Neural progenitor cell (in vitro differentiated cells): ENCODE data around the gene ARL15.

ENCODE experiments used
- EZH2 ChIP-seq: fragments of 200-600 bp; sonication (generic); IDR thresholded peaks from 2 replicates; pipeline ENCODE4 v1.6.1; 2017; ENCODE audit warnings: antibody characterized with exemption, mild to moderate bottlenecking, moderate library complexity
- TF ChIP-seq, protein P1 (sequence below): fragments of 200-600 bp; sonication (generic); IDR thresholded peaks from 2 replicates; pipeline ENCODE4 v1.5.1; 2017; ENCODE audit warnings: antibody characterized with exemption, mild to moderate bottlenecking

DNA sequence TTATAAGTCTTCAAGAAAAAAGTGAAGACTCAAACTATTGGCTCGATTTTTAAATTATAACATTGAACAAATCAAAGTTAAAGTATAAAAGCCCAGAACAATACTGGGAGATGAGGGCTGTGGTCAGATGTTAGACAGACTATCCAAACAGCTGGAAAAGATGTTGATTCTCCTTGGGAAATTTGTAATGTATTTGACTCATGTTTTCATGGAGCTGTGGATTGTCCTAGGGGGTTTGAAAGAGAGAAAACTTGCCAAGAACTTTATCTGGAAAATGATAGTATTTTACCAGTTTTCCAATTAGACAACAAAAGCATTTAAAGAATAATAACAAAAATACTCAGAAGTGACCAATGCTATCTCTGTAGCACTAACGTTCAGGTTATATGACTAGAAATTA, 339.2 kb downstream of the ARL15 start:
- TF ChIP-seq, protein P1, sequence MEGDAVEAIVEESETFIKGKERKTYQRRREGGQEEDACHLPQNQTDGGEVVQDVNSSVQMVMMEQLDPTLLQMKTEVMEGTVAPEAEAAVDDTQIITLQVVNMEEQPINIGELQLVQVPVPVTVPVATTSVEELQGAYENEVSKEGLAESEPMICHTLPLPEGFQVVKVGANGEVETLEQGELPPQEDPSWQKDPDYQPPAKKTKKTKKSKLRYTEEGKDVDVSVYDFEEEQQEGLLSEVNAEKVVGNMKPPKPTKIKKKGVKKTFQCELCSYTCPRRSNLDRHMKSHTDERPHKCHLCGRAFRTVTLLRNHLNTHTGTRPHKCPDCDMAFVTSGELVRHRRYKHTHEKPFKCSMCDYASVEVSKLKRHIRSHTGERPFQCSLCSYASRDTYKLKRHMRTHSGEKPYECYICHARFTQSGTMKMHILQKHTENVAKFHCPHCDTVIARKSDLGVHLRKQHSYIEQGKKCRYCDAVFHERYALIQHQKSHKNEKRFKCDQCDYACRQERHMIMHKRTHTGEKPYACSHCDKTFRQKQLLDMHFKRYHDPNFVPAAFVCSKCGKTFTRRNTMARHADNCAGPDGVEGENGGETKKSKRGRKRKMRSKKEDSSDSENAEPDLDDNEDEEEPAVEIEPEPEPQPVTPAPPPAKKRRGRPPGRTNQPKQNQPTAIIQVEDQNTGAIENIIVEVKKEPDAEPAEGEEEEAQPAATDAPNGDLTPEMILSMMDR: no peak
- TF ChIP-seq EZH2: no peak
